ENCODE results near the gene BTN1A1.
"Not testable (repeated sequence)": the region's sequence is repeated elsewhere in the genome, so short reads cannot be mapped to it uniquely, and the experiment has no call there.

BTN1A1 gene

GRCh38 chr6:26511033-26511432 is 10.9 kb downstream of the BTN1A1 start:
- not testable (repeated sequence) for H3K4me3 Mint-ChIP-seq; H3K36me3 Mint-ChIP-seq (ENCODE audit: low read depth); DNase-seq (ENCODE audit: low spot score); H3K9me3 Mint-ChIP-seq; H3K4me1 Mint-ChIP-seq (ENCODE audit: low read depth); H3K27ac Mint-ChIP-seq
- peaks cover 17% of the 10 kb centered on the region for H3K27me3 Mint-ChIP-seq (ENCODE audit: low read depth)

- H3K36me3 Mint-ChIP-seq (ENCODE audit: low read depth) = no peaks in the 10 kb centered on the region
- H3K4me1 Mint-ChIP-seq (ENCODE audit: low read depth) = no peaks in the 10 kb centered on the region
- H3K4me3 Mint-ChIP-seq = no peak overlapping the region
- H3K9me3 Mint-ChIP-seq = no peaks in the 10 kb centered on the region
- DNase-seq (ENCODE audit: low spot score) = no peak
- H3K27me3 Mint-ChIP-seq (ENCODE audit: low read depth) = peaks cover 9% of the 10 kb centered on the region
- H3K27ac Mint-ChIP-seq = no peak overlapping the region
These were observed 14.9 kb downstream of the BTN1A1 start for GRCh38 chr6:26514984-26515383.

GRCh38 chr6:26516481-26517427 is 16.7 kb downstream of the BTN1A1 start:
- H3K36me3 Mint-ChIP-seq (ENCODE audit: low read depth) = no peaks in the 10 kb centered on the region
- H3K27ac Mint-ChIP-seq = no peak overlapping the region
- DNase-seq (ENCODE audit: low spot score) = no peak
- no peaks in the 10 kb centered on the region for H3K9me3 Mint-ChIP-seq
- H3K27me3 Mint-ChIP-seq (ENCODE audit: low read depth) = peaks cover 8% of the 10 kb centered on the region
- peaks cover 11% of the 10 kb centered on the region for H3K4me1 Mint-ChIP-seq (ENCODE audit: low read depth)
- no peak overlapping the region for H3K4me3 Mint-ChIP-seq

DNA sequence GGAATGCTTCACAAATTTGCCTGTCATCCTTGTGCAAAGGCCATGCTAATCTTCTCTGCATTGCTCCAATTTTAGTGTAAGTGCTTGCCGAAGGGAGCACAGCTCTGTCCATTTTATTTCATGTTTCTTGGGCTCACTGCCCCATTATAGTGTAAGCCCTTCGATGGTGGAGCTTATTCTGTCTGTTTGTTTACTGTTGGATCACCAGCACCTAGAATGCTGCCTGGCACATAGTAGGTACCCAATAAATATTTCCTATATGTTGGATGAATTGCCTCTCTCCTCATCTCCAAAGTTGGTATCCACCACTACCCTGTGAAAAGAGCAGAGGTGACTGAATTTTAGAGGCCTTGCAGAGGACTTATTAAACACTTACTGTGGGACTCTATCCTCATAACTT is 19.3 kb downstream of the BTN1A1 start:
- Mint-ChIP-seq H3K27me3 (ENCODE audit: low read depth) (peaks cover 8% of the 10 kb centered on the region), H3K27ac (no peak overlapping the region), H3K4me1 (ENCODE audit: low read depth) (peaks cover 30% of the 10 kb centered on the region), H3K9me3 (no peaks in the 10 kb centered on the region), H3K36me3 (ENCODE audit: low read depth) (no peaks in the 10 kb centered on the region), H3K4me3 (no peak overlapping the region)
- no peak for DNase-seq (ENCODE audit: low spot score)

GRCh38 chr6:26520237-26520849 is 20.2 kb downstream of the BTN1A1 start:
- Mint-ChIP-seq H3K4me1 (ENCODE audit: low read depth) (peaks cover 34% of the 10 kb centered on the region), H3K27ac (peak overlapping the region; percentile 88), H3K9me3 (no peaks in the 10 kb centered on the region), H3K36me3 (ENCODE audit: low read depth) (peaks cover 2% of the 10 kb centered on the region), H3K27me3 (ENCODE audit: low read depth) (peaks cover 8% of the 10 kb centered on the region), H3K4me3 (peak overlapping the region; percentile 76)
- no peak for DNase-seq (ENCODE audit: low spot score)

GRCh38 chr6:26520850-26521599 is 20.9 kb downstream of the BTN1A1 start:
- Mint-ChIP-seq H3K4me1 (ENCODE audit: low read depth) (peaks cover 34% of the 10 kb centered on the region), H3K9me3 (no peaks in the 10 kb centered on the region), H3K27me3 (ENCODE audit: low read depth) (peaks cover 5% of the 10 kb centered on the region), H3K36me3 (ENCODE audit: low read depth) (peaks cover 2% of the 10 kb centered on the region), H3K4me3 (peak overlapping the region; percentile 80), H3K27ac (peak overlapping the region; percentile 96)
- peak; percentile 79 for DNase-seq (ENCODE audit: low spot score)

DNA sequence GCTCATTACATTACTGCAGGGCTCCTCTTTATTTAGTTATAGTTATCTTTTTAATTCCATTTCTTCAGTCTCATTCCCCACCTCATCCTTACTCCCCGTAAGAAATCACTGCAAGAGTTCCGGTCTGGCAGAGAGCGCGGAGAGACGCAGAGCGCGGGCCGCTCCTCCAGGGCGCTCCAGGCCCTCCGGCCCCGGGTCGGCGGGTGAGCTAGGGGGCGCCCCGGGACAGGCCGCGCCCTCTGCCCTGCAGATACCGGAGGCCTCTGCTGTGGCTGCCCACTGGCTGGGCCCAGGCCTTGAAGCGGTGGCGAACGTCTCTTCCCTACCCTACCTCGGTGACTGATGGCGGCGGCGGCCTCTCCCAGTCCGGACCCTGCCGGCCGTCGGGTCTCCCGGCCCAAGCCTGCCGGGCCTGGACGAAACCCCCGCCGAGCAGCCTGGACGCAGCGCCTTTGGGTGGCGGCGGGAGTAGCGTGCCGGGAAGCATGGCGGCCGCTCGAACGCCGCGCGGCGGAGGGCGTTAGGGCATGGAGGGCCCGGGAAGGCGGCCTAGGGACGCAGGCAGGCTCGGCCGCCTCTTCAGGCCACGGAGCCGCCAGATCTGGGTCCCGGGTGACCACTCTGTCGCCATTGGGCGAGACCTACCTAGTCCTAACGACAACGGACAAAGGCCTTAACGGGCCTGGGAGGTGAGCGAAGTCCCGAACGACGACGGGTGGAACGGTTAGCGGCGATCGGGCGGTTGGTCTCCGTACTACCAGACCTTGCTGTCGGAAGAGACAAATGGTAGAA is 21.7 kb downstream of the BTN1A1 start:
- Mint-ChIP-seq H3K27ac (peak overlapping the region; percentile 96), H3K9me3 (no peaks in the 10 kb centered on the region), H3K27me3 (ENCODE audit: low read depth) (peaks cover 2% of the 10 kb centered on the region), H3K36me3 (ENCODE audit: low read depth) (peaks cover 2% of the 10 kb centered on the region), H3K4me1 (ENCODE audit: low read depth) (peaks cover 34% of the 10 kb centered on the region), H3K4me3 (peak overlapping the region; percentile 80)
- peak; percentile 81 for DNase-seq (ENCODE audit: low spot score)

- not testable (repeated sequence) for DNase-seq (ENCODE audit: low spot score); H3K27me3 Mint-ChIP-seq (ENCODE audit: low read depth); H3K36me3 Mint-ChIP-seq (ENCODE audit: low read depth); H3K9me3 Mint-ChIP-seq
- Mint-ChIP-seq H3K4me3 (peak overlapping the region; percentile 80), H3K27ac (peak overlapping the region; percentile 86), H3K4me1 (ENCODE audit: low read depth) (peaks cover 34% of the 10 kb centered on the region)
These were observed 22.6 kb downstream of the BTN1A1 start for GRCh38 chr6:26522486-26523228.

DNA sequence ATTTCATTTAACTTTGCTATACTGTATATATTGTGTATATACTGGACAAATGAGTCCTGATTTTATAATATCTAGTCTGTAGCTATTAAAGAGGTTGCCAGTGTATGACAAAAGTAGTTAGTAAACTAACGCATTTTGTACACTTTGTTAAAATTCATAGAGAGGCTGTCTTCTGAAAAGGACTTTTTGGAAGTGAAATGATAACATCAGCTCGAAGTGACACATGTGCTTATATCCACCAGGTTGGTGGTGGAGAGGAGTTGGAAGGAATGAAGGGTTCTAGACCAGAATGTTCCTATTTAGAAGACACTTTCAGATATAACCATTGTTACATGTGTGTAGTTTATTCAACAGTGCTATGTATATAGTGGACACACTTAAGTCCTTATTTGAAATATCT is 24.2 kb downstream of the BTN1A1 start:
- not testable (repeated sequence) for DNase-seq (ENCODE audit: low spot score); H3K27ac Mint-ChIP-seq; H3K36me3 Mint-ChIP-seq (ENCODE audit: low read depth); H3K27me3 Mint-ChIP-seq (ENCODE audit: low read depth); H3K9me3 Mint-ChIP-seq; H3K4me3 Mint-ChIP-seq
- H3K4me1 Mint-ChIP-seq (ENCODE audit: low read depth) = peaks cover 34% of the 10 kb centered on the region

- peaks cover 2% of the 10 kb centered on the region for H3K36me3 Mint-ChIP-seq (ENCODE audit: low read depth)
- H3K4me3 Mint-ChIP-seq = no peak overlapping the region
- H3K4me1 Mint-ChIP-seq (ENCODE audit: low read depth) = peaks cover 34% of the 10 kb centered on the region
- peaks cover 2% of the 10 kb centered on the region for H3K27me3 Mint-ChIP-seq (ENCODE audit: low read depth)
- no peak for DNase-seq (ENCODE audit: low spot score)
- H3K9me3 Mint-ChIP-seq = no peaks in the 10 kb centered on the region
- no peak overlapping the region for H3K27ac Mint-ChIP-seq
These were observed 24.7 kb downstream of the BTN1A1 start for GRCh38 chr6:26524722-26525370.

GRCh38 chr6:26525838-26526237 is 25.7 kb downstream of the BTN1A1 start:
- peaks cover 28% of the 10 kb centered on the region for H3K4me1 Mint-ChIP-seq (ENCODE audit: low read depth)
- H3K4me3 Mint-ChIP-seq = no peak overlapping the region
- H3K27ac Mint-ChIP-seq = no peak overlapping the region
- H3K27me3 Mint-ChIP-seq (ENCODE audit: low read depth) = peaks cover 2% of the 10 kb centered on the region
- peaks cover 2% of the 10 kb centered on the region for H3K36me3 Mint-ChIP-seq (ENCODE audit: low read depth)
- DNase-seq (ENCODE audit: low spot score) = no peak
- no peaks in the 10 kb centered on the region for H3K9me3 Mint-ChIP-seq

GRCh38 chr6:26526928-26527327 is 26.8 kb downstream of the BTN1A1 start:
- Mint-ChIP-seq H3K4me3 (no peak overlapping the region), H3K4me1 (ENCODE audit: low read depth) (peaks cover 29% of the 10 kb centered on the region), H3K27ac (no peak overlapping the region), H3K9me3 (no peaks in the 10 kb centered on the region), H3K36me3 (ENCODE audit: low read depth) (peaks cover 2% of the 10 kb centered on the region), H3K27me3 (ENCODE audit: low read depth) (no peaks in the 10 kb centered on the region)
- DNase-seq (ENCODE audit: low spot score) = no peak
